ENCODE results near the gene OGFOD2.

GRCh38 chr12:122965321-122965751, 9.7 kb upstream of the OGFOD2 start:
- TF ChIP-seq, protein P1, sequence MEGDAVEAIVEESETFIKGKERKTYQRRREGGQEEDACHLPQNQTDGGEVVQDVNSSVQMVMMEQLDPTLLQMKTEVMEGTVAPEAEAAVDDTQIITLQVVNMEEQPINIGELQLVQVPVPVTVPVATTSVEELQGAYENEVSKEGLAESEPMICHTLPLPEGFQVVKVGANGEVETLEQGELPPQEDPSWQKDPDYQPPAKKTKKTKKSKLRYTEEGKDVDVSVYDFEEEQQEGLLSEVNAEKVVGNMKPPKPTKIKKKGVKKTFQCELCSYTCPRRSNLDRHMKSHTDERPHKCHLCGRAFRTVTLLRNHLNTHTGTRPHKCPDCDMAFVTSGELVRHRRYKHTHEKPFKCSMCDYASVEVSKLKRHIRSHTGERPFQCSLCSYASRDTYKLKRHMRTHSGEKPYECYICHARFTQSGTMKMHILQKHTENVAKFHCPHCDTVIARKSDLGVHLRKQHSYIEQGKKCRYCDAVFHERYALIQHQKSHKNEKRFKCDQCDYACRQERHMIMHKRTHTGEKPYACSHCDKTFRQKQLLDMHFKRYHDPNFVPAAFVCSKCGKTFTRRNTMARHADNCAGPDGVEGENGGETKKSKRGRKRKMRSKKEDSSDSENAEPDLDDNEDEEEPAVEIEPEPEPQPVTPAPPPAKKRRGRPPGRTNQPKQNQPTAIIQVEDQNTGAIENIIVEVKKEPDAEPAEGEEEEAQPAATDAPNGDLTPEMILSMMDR (IDR thresholded peaks at IDR 0.05) = no peak
- TF ChIP-seq EZH2 (IDR thresholded peaks at IDR 0.05; ENCODE audit: borderline replicate concordance, insufficient read depth, low read depth, low read length, poor library complexity, severe bottlenecking) = no peak
